Measurements from ENCODE around the gene GRIPAP1. TPM values are rescaled to one million over a fixed set of nuclear protein-coding genes. Genes with fewer than 3 reads are reported as not detected.
A peak's percentile ranks its signal among the peaks of the same experiment; 100 is the strongest.

Gene GRIPAP1
- total RNA-seq, 1 donor from 2014 or later, result 43.4 TPM

- Histone ChIP-seq H3K27ac (ENCODE audit: low read depth, low read length) (no peak overlapping the region), H3K9ac (ENCODE audit: low read length) (no peak overlapping the region), H3K9me3 (ENCODE audit: insufficient read depth, low read depth, low read length) (no peaks in the 10 kb centered on the region), H3K4me3 (ENCODE audit: insufficient read depth, low read depth, low read length) (no peak overlapping the region), H3K4me2 (ENCODE audit: low read length) (no peak overlapping the region), H3K79me2 (ENCODE audit: insufficient read depth, low read length) (no peaks in the 10 kb centered on the region), H2AFZ (ENCODE audit: low read depth, low read length) (no peak overlapping the region), H3K27me3 (ENCODE audit: insufficient read depth, low read length) (no peaks in the 10 kb centered on the region), H4K20me1 (ENCODE audit: insufficient read depth, low read length) (no peaks in the 10 kb centered on the region), H3K36me3 (ENCODE audit: insufficient read depth, low read length) (no peaks in the 10 kb centered on the region), H3K4me1 (ENCODE audit: insufficient read depth, low read length) (peaks cover 13% of the 10 kb centered on the region)
- Mint-ChIP-seq H3K4me1 (ENCODE audit: low read depth, unreplicated experiment) (peaks cover 5% of the 10 kb centered on the region), H3K27me3 (ENCODE audit: low read depth, unreplicated experiment) (no peaks in the 10 kb centered on the region), H3K9me3 (ENCODE audit: unreplicated experiment) (no peaks in the 10 kb centered on the region), H3K4me3 (ENCODE audit: unreplicated experiment) (no peak overlapping the region), H3K27ac (ENCODE audit: unreplicated experiment) (no peak overlapping the region), H3K36me3 (ENCODE audit: low read depth, unreplicated experiment) (peaks cover 4% of the 10 kb centered on the region)
- FAIRE-seq (no peak), DNase-seq (ENCODE audit: low read depth) (no peak)
- no peak for TF ChIP-seq CTCF (IDR thresholded peaks at IDR 0.05; ENCODE audit: insufficient read depth, low read depth, low read length)
These were observed 36.1 kb downstream of the GRIPAP1 start for GRCh38 chrX:48965959-48966358.

- H3K4me2 ChIP-seq (ENCODE audit: low read length), result no peak overlapping the region
- H3K36me3 ChIP-seq (ENCODE audit: insufficient read depth, low read length), result no peaks in the 10 kb centered on the region
- H3K79me2 ChIP-seq (ENCODE audit: insufficient read depth, low read length), result peaks cover 6% of the 10 kb centered on the region
- H3K36me3 Mint-ChIP-seq (ENCODE audit: low read depth, unreplicated experiment), result peaks cover 4% of the 10 kb centered on the region
- H3K9me3 ChIP-seq (ENCODE audit: insufficient read depth, low read depth, low read length), result no peaks in the 10 kb centered on the region
- DNase-seq (ENCODE audit: low read depth) (no peak), FAIRE-seq (no peak)
- no peak overlapping the region for H3K4me3 ChIP-seq (ENCODE audit: insufficient read depth, low read depth, low read length)
- no peaks in the 10 kb centered on the region for H3K27me3 Mint-ChIP-seq (ENCODE audit: low read depth, unreplicated experiment)
- TF ChIP-seq EZH2 (IDR thresholded peaks at IDR 0.05; ENCODE audit: insufficient read depth, low read length) (no peak), CTCF (IDR thresholded peaks at IDR 0.05; ENCODE audit: insufficient read depth, low read depth, low read length) (no peak)
- H2AFZ ChIP-seq (ENCODE audit: low read depth, low read length), result no peak overlapping the region
- H3K4me1 Mint-ChIP-seq (ENCODE audit: low read depth, unreplicated experiment), result no peaks in the 10 kb centered on the region
- no peak overlapping the region for H3K27ac Mint-ChIP-seq (ENCODE audit: unreplicated experiment)
- no peaks in the 10 kb centered on the region for H3K9me3 Mint-ChIP-seq (ENCODE audit: unreplicated experiment)
- peaks cover 3% of the 10 kb centered on the region for H4K20me1 ChIP-seq (ENCODE audit: insufficient read depth, low read length)
- no peaks in the 10 kb centered on the region for H3K27me3 ChIP-seq (ENCODE audit: insufficient read depth, low read length)
- no peak overlapping the region for H3K9ac ChIP-seq (ENCODE audit: low read length)
- H3K27ac ChIP-seq (ENCODE audit: low read depth, low read length), result no peak overlapping the region
- H3K4me3 Mint-ChIP-seq (ENCODE audit: unreplicated experiment), result no peak overlapping the region
- H3K4me1 ChIP-seq (ENCODE audit: insufficient read depth, low read length), result peaks cover 5% of the 10 kb centered on the region
These were observed 40.4 kb downstream of the GRIPAP1 start for GRCh38 chrX:48961585-48962091.

- no peaks in the 10 kb centered on the region for H3K27me3 Mint-ChIP-seq (ENCODE audit: low read depth, unreplicated experiment)
- H3K36me3 ChIP-seq (ENCODE audit: insufficient read depth, low read length), result peaks cover 2% of the 10 kb centered on the region
- TF ChIP-seq CTCF (IDR thresholded peaks at IDR 0.05; ENCODE audit: insufficient read depth, low read depth, low read length) (no peak), EZH2 (IDR thresholded peaks at IDR 0.05; ENCODE audit: insufficient read depth, low read length) (no peak)
- no peaks in the 10 kb centered on the region for H3K9me3 Mint-ChIP-seq (ENCODE audit: unreplicated experiment)
- H3K79me2 ChIP-seq (ENCODE audit: insufficient read depth, low read length), result peaks cover 19% of the 10 kb centered on the region
- no peaks in the 10 kb centered on the region for H3K27me3 ChIP-seq (ENCODE audit: insufficient read depth, low read length)
- H3K4me3 Mint-ChIP-seq (ENCODE audit: unreplicated experiment), result peak overlapping the region; percentile 73
- H3K27ac ChIP-seq (ENCODE audit: low read depth, low read length), result no peak overlapping the region
- peaks cover 16% of the 10 kb centered on the region for H4K20me1 ChIP-seq (ENCODE audit: insufficient read depth, low read length)
- H3K9me3 ChIP-seq (ENCODE audit: insufficient read depth, low read depth, low read length), result no peaks in the 10 kb centered on the region
- peaks cover 3% of the 10 kb centered on the region for H3K4me1 Mint-ChIP-seq (ENCODE audit: low read depth, unreplicated experiment)
- peaks cover 11% of the 10 kb centered on the region for H3K4me1 ChIP-seq (ENCODE audit: insufficient read depth, low read length)
- DNase-seq (ENCODE audit: low read depth) (no peak), FAIRE-seq (no peak)
- H3K27ac Mint-ChIP-seq (ENCODE audit: unreplicated experiment), result no peak overlapping the region
- peaks cover 4% of the 10 kb centered on the region for H3K36me3 Mint-ChIP-seq (ENCODE audit: low read depth, unreplicated experiment)
- H3K9ac ChIP-seq (ENCODE audit: low read length), result no peak overlapping the region
- no peak overlapping the region for H2AFZ ChIP-seq (ENCODE audit: low read depth, low read length)
- no peak overlapping the region for H3K4me2 ChIP-seq (ENCODE audit: low read length)
- H3K4me3 ChIP-seq (ENCODE audit: insufficient read depth, low read depth, low read length), result no peak overlapping the region
These were observed 41.8 kb downstream of the GRIPAP1 start for GRCh38 chrX:48960291-48960690.

All from astrocyte (in vitro differentiated cells and primary cell).